T-cell (primary cell): ENCODE measurements around the gene ECT2. TPM values are rescaled to one million over a fixed set of nuclear protein-coding genes. Genes with fewer than 3 reads are reported as not detected.
"Not testable (repeated sequence)": the region's sequence is repeated elsewhere in the genome, so short reads cannot be mapped to it uniquely, and the experiment has no call there.

Source experiments
- ATAC-seq, 4 experiments: fragments of 200-7000 bp in 3 of 4; fragments of 150-1000 bp in 1 of 4; cut with Tn5 transposase; replicated peaks in 1 of 4; 1 replicate in 3 of 4; 2 replicates in 1 of 4; pipeline ENCODE4 v1.10.0; 2021; ENCODE audit warnings: moderate library complexity in 3 of 4, mild to moderate bottlenecking in 2 of 4, moderate number of reproducible peaks in 1 of 4
- CTCF ChIA-PET, 2 donors: fragments of 300-600 bp; sonication (Branson Sonifier 250); formaldehyde crosslinking; loops; one replicate each; lab custom pipeline; 2022; ENCODE audit warnings: antibody characterized with exemption in 2 of 2; lab: Charles Lee
- POLR2A ChIA-PET, 2 donors: fragments of 300-600 bp; sonication (Branson Sonifier 250); formaldehyde crosslinking; loops; one replicate each; lab custom pipeline; 2022; ENCODE audit warnings: antibody characterized with exemption in 2 of 2; lab: Charles Lee
- DNase-seq, 35 experiments: peaks; one replicate each; pipeline versions ENCODE4 v3.0.0 to v3.0.0-alpha.2; 2013 to 2023
- H3K27ac ChIP-seq: one replicate; pipeline ENCODE4 v1.5.1; 2013; ENCODE audit warnings: low read length
- H3K27me3 ChIP-seq, 2 experiments: replicated peaks in 1 of 2; 1 replicate in 1 of 2; 2 replicates in 1 of 2; pipeline versions ENCODE4 v1.6.1 to v1.7.0; 2013; ENCODE audit warnings: low read length in 1 of 2, mixed read lengths in 1 of 2; ENCODE audit not compliant: control insufficient read depth in 2 of 2, insufficient read depth in 2 of 2; ENCODE audit errors: extremely low read depth in 1 of 2
- H3K36me3 ChIP-seq, 2 donors: 1 replicate in 1 of 2; 2 replicates in 1 of 2; pipeline versions ENCODE4 v1.6.1 to v1.7.0; 2013; ENCODE audit warnings: low read length in 1 of 2; ENCODE audit not compliant: control insufficient read depth in 2 of 2, insufficient read depth in 1 of 2; ENCODE audit errors: extremely low read depth in 1 of 2
- H3K4me1 ChIP-seq, 2 experiments: 1 replicate in 1 of 2; 2 replicates in 1 of 2; pipeline versions ENCODE4 v1.6.1 to v1.7.0; 2013; ENCODE audit warnings: low read length in 2 of 2, mixed read lengths in 1 of 2; ENCODE audit not compliant: insufficient read depth in 2 of 2, control insufficient read depth in 1 of 2; ENCODE audit errors: extremely low read depth in 1 of 2
- H3K4me3 ChIP-seq, 2 donors: 1 replicate in 1 of 2; 2 replicates in 1 of 2; pipeline versions ENCODE4 v1.5.1 to v1.7.0; 2013; ENCODE audit warnings: mild to moderate bottlenecking in 2 of 2, low read length in 1 of 2, moderate library complexity in 1 of 2; ENCODE audit not compliant: control insufficient read depth in 1 of 2; ENCODE audit errors: extremely low read depth in 1 of 2
- H3K9me3 ChIP-seq: 2 replicates; pipeline ENCODE4 v1.7.0; 2013
- H3K27ac Mint-ChIP-seq, 2 donors: one replicate each; pipeline ENCODE4 v1.8.0; 2020 to 2021; ENCODE audit warnings: mild to moderate bottlenecking in 2 of 2, mixed read lengths in 2 of 2
- H3K27me3 Mint-ChIP-seq, 2 donors: one replicate each; pipeline ENCODE4 v1.8.0; 2021 to 2022; ENCODE audit warnings: mixed read lengths in 2 of 2
- H3K36me3 Mint-ChIP-seq: one replicate; pipeline ENCODE4 v1.8.0; 2021; ENCODE audit warnings: mixed read lengths
- H3K4me1 Mint-ChIP-seq, 3 donors: one replicate each; pipeline ENCODE4 v1.8.0; 2020 to 2022; ENCODE audit warnings: mixed read lengths in 3 of 3, mild to moderate bottlenecking in 1 of 3
- H3K4me3 Mint-ChIP-seq, 3 donors: one replicate each; pipeline ENCODE4 v1.8.0; 2020 to 2022; ENCODE audit warnings: mild to moderate bottlenecking in 3 of 3, mixed read lengths in 3 of 3, moderate library complexity in 3 of 3
- H3K9me3 Mint-ChIP-seq, 3 donors: one replicate each; pipeline ENCODE4 v1.8.0; 2020 to 2022; ENCODE audit warnings: mixed read lengths in 3 of 3
- WGBS: methylation state at CpG from one replicate; pipeline ENCODE4 v1.1.5; 2013; ENCODE audit warnings: missing lambda C conversion rate; ENCODE audit not compliant: insufficient coverage; 5-methylcytosine and 5-hydroxymethylcytosine counted together
- total RNA-seq, 35 experiments: library from RNA in 6 of 35; stranded (reverse) in 6 of 35; fragments of 120-200 nt in 1 of 35; gene quantifications; one replicate each; pipeline versions ENCODE4 v1.2.1 to v1.2.4 and lab custom pipeline; 2013 to 2026

ECT2 gene
- total RNA-seq, 5 donors from 2014 or later (not counting 1 experiment from before 2014, with no cell fraction given), result 1.7 to 3.1 (median 2.3) TPM

- Mint-ChIP-seq H3K36me3 (no peaks in the 10 kb centered on the region), H3K4me3 (no peak overlapping the region), H3K27ac (no peak overlapping the region), H3K9me3 (peaks cover 0 to 4% (median 0%) of the 10 kb centered on the region in 3 donors), H3K27me3 (peaks cover 2 to 10% of the 10 kb centered on the region in 2 donors), H3K4me1 (no peaks in the 10 kb centered on the region)
- ATAC-seq (no peak), DNase-seq (peak in 1 of 35 experiments; percentile 28)
- Histone ChIP-seq H3K36me3 (no peaks in the 10 kb centered on the region), H3K27me3 (no peaks in the 10 kb centered on the region), H3K9me3 (no peaks in the 10 kb centered on the region), H3K27ac (no peak overlapping the region), H3K4me1 (no peaks in the 10 kb centered on the region), H3K4me3 (no peak overlapping the region)
- CTCF ChIA-PET, result interaction anchor here (0.5 to 1.5 kb wide), 3 partner anchors 11 to 689 kb away, joined by 3 to 6 read pairs (median 5); no protein-coding TSS in a partner anchor
- POLR2A ChIA-PET, result no interaction called here
- no CpG with 5 or more reads among the region's 4 CpGs for WGBS
Measured at GRCh38 chr3:172717493-172718088, 32.9 kb upstream of the ECT2 start.

GRCh38 chr3:172722536-172723040 lies 27.9 kb upstream of the ECT2 start:
- DNase-seq, H3K36me3 ChIP-seq, H3K36me3 Mint-ChIP-seq, POLR2A ChIA-PET, H3K4me1 ChIP-seq, H3K4me1 Mint-ChIP-seq, H3K27ac Mint-ChIP-seq, H3K27ac ChIP-seq, H3K4me3 ChIP-seq, H3K9me3 ChIP-seq, ATAC-seq, CTCF ChIA-PET, H3K27me3 ChIP-seq, H3K4me3 Mint-ChIP-seq: not testable (repeated sequence)
- Mint-ChIP-seq H3K27me3 (peaks cover 5 to 13% of the 10 kb centered on the region in 2 donors), H3K9me3 (peaks cover 0 to 11% (median 8%) of the 10 kb centered on the region in 3 donors)
- 76% methylated on average over 7 of the region's 8 CpGs for WGBS

GRCh38 chr3:172726380-172726779 lies 24.1 kb upstream of the ECT2 start:
- ATAC-seq, result no peak
- Histone ChIP-seq H3K27ac (no peak overlapping the region), H3K9me3 (no peaks in the 10 kb centered on the region), H3K4me3 (no peak overlapping the region), H3K4me1 (no peaks in the 10 kb centered on the region), H3K36me3 (no peaks in the 10 kb centered on the region), H3K27me3 (no peaks in the 10 kb centered on the region)
- POLR2A ChIA-PET, result no interaction called here
- H3K36me3 Mint-ChIP-seq, result peaks cover 5% of the 10 kb centered on the region
- no peak for DNase-seq
- no peak overlapping the region for H3K27ac Mint-ChIP-seq
- H3K9me3 Mint-ChIP-seq, result peaks cover 0 to 8% (median 7%) of the 10 kb centered on the region in 3 donors
- CTCF ChIA-PET, result no interaction called here
- H3K27me3 Mint-ChIP-seq, result peaks cover 6 to 7% of the 10 kb centered on the region in 2 donors
- H3K4me3 Mint-ChIP-seq, result no peak overlapping the region
- H3K4me1 Mint-ChIP-seq, result no peaks in the 10 kb centered on the region
- WGBS, result no CpG with 5 or more reads among the region's 1 CpG

- no peak overlapping the region for H3K27ac Mint-ChIP-seq
- ChIA-PET CTCF (no interaction called here), POLR2A (no interaction called here)
- no CpG with 5 or more reads among the region's 2 CpGs for WGBS
- H3K4me1 Mint-ChIP-seq, result no peaks in the 10 kb centered on the region
- no peak overlapping the region for H3K4me3 Mint-ChIP-seq
- H3K27me3 Mint-ChIP-seq, result peaks cover 0 to 8% of the 10 kb centered on the region in 2 donors
- no peak overlapping the region for H3K27ac ChIP-seq
- DNase-seq, result no peak
- H3K9me3 ChIP-seq, result no peaks in the 10 kb centered on the region
- no peaks in the 10 kb centered on the region for H3K36me3 ChIP-seq
- H3K9me3 Mint-ChIP-seq, result no peaks in the 10 kb centered on the region
- no peaks in the 10 kb centered on the region for H3K36me3 Mint-ChIP-seq
- no peak overlapping the region for H3K4me3 ChIP-seq
- H3K27me3 ChIP-seq, result peaks cover 0 to 10% of the 10 kb centered on the region in 2 experiments
- no peaks in the 10 kb centered on the region for H3K4me1 ChIP-seq
- ATAC-seq, result no peak
Measured at GRCh38 chr3:172735014-172735413, 15.5 kb upstream of the ECT2 start.

GRCh38 chr3:172739462-172739861 lies 11.1 kb upstream of the ECT2 start:
- no peak overlapping the region for H3K27ac Mint-ChIP-seq
- H3K27me3 ChIP-seq, result peaks cover 0 to 10% of the 10 kb centered on the region in 2 experiments
- H3K4me3 Mint-ChIP-seq, result no peak overlapping the region
- no peaks in the 10 kb centered on the region for H3K9me3 Mint-ChIP-seq
- CTCF ChIA-PET, result no interaction called here
- H3K27me3 Mint-ChIP-seq, result peaks cover 0 to 13% of the 10 kb centered on the region in 2 donors
- no peak overlapping the region for H3K4me3 ChIP-seq
- POLR2A ChIA-PET, result no interaction called here
- WGBS, result 67% methylated on average over 1 of the region's 1 CpG
- no peaks in the 10 kb centered on the region for H3K36me3 Mint-ChIP-seq
- no peaks in the 10 kb centered on the region for H3K4me1 ChIP-seq
- no peaks in the 10 kb centered on the region for H3K36me3 ChIP-seq
- no peak overlapping the region for H3K27ac ChIP-seq
- ATAC-seq (no peak), DNase-seq (no peak)
- H3K4me1 Mint-ChIP-seq, result no peaks in the 10 kb centered on the region
- H3K9me3 ChIP-seq, result no peaks in the 10 kb centered on the region

GRCh38 chr3:172746475-172746874 lies 4.1 kb upstream of the ECT2 start:
- no peak overlapping the region for H3K27ac Mint-ChIP-seq
- no peak overlapping the region for H3K4me3 ChIP-seq
- H3K27me3 ChIP-seq, result no peaks in the 10 kb centered on the region
- peaks cover 0 to 2% of the 10 kb centered on the region in 2 donors for H3K27me3 Mint-ChIP-seq
- no peak overlapping the region for H3K27ac ChIP-seq
- 50% methylated on average over 1 of the region's 2 CpGs for WGBS
- no peak for ATAC-seq
- H3K36me3 ChIP-seq, result no peaks in the 10 kb centered on the region
- H3K9me3 ChIP-seq, result no peaks in the 10 kb centered on the region
- peaks cover 2 to 10% of the 10 kb centered on the region in 2 experiments for H3K4me1 ChIP-seq
- H3K4me3 Mint-ChIP-seq, result no peak overlapping the region
- ChIA-PET POLR2A (no interaction called here), CTCF (no interaction called here)
- no peak for DNase-seq
- peaks cover 9 to 12% (median 10%) of the 10 kb centered on the region in 3 donors for H3K4me1 Mint-ChIP-seq
- no peaks in the 10 kb centered on the region for H3K36me3 Mint-ChIP-seq
- H3K9me3 Mint-ChIP-seq, result no peaks in the 10 kb centered on the region
